ENCODE measurements around the gene DTD2.

DTD2 gene

DNA sequence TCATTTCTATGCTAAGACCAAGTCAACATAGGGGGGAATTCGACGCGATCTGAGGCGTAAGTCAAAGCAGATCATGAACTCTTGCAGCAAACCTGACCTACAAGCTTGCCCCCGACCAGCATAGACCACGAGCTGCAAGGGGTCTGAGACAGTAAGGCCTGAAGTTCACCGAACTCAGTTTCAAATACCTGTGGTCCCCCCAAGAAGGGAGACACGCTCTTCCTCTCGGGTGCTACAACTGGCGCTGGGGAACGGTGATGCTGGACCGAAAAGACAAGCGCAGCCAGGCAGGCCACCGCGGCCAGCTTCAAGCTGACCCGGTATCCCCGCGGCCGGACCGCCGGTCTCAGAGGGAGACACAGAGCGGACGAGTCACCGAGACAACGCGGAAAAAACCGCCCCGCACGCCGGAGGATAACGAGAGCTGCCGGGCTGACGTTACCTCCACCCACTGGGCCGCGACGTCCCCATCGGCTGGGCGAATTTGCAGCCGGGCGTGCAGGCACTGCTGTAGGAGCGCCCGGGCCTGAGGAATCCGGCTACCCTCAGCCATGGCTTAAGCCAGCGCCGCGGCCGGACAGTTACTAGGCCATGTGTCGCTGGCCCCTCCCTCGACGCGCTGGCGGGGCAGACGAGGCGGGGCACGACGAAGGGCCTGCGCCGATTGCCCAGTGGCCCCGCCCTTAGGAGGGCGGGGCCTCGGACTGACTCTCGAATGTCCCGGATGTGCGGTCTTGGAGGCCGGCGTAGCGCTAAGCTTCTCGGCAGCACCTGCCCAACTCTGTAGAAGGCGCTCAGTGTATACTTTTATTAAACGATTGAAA is at the start of gene DTD2 (continued):
- TF ChIP-seq, protein P1, sequence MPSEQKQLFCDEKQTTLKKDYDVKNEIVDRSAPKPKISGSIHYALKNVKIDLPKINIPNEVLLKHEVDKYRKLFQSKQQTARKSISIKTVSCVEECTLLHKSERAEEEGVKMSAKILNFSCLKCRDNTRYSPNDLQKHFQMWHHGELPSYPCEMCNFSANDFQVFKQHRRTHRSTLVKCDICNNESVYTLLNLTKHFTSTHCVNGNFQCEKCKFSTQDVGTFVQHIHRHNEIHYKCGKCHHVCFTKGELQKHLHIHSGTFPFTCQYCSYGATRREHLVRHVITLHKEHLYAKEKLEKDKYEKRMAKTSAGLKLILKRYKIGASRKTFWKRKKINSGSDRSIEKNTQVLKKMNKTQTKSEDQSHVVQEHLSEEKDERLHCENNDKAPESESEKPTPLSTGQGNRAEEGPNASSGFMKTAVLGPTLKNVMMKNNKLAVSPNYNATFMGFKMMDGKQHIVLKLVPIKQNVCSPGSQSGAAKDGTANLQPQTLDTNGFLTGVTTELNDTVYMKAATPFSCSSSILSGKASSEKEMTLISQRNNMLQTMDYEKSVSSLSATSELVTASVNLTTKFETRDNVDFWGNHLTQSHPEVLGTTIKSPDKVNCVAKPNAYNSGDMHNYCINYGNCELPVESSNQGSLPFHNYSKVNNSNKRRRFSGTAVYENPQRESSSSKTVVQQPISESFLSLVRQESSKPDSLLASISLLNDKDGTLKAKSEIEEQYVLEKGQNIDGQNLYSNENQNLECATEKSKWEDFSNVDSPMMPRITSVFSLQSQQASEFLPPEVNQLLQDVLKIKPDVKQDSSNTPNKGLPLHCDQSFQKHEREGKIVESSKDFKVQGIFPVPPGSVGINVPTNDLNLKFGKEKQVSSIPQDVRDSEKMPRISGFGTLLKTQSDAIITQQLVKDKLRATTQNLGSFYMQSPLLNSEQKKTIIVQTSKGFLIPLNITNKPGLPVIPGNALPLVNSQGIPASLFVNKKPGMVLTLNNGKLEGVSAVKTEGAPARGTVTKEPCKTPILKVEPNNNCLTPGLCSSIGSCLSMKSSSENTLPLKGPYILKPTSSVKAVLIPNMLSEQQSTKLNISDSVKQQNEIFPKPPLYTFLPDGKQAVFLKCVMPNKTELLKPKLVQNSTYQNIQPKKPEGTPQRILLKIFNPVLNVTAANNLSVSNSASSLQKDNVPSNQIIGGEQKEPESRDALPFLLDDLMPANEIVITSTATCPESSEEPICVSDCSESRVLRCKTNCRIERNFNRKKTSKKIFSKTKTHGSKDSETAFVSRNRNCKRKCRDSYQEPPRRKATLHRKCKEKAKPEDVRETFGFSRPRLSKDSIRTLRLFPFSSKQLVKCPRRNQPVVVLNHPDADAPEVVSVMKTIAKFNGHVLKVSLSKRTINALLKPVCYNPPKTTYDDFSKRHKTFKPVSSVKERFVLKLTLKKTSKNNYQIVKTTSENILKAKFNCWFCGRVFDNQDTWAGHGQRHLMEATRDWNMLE (tag by site-specific recombination; conservative IDR thresholded peaks at IDR 0.05; ENCODE audit: low read depth), result no peak
- TF ChIP-seq, protein P2, sequence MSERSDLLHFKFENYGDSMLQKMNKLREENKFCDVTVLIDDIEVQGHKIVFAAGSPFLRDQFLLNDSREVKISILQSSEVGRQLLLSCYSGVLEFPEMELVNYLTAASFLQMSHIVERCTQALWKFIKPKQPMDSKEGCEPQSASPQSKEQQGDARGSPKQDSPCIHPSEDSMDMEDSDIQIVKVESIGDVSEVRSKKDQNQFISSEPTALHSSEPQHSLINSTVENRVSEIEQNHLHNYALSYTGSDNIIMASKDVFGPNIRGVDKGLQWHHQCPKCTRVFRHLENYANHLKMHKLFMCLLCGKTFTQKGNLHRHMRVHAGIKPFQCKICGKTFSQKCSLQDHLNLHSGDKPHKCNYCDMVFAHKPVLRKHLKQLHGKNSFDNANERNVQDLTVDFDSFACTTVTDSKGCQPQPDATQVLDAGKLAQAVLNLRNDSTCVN (tag by site-specific recombination; optimal IDR thresholded peaks at IDR 0.05), result peak; percentile 67
- TF ChIP-seq ZNF624 (tag by site-specific recombination; IDR thresholded peaks at IDR 0.05) (no peak), ZXDB (tag by site-specific recombination; IDR thresholded peaks at IDR 0.05) (peak; percentile 82; the same call in 1 of the 2 replicates), ZNF404 (tag by site-specific recombination; IDR thresholded peaks at IDR 0.05) (no peak), HOXD13 (CRISPR knock-in tag; IDR thresholded peaks at IDR 0.05; ENCODE audit: borderline replicate concordance) (no peak), ZBTB20 (tag by site-specific recombination; IDR thresholded peaks at IDR 0.05) (peak; percentile 71), ZNF19 (tag by site-specific recombination; IDR thresholded peaks at IDR 0.05; ENCODE audit: low read depth) (no peak), ZNF747 (tag by site-specific recombination; IDR thresholded peaks at IDR 0.05) (no peak), ZNF174 (tag by site-specific recombination; IDR thresholded peaks at IDR 0.05) (no peak), KLF9 (tag by site-specific recombination; IDR thresholded peaks at IDR 0.05; ENCODE audit: low read depth) (peak; percentile 46), KLF7 (tag by site-specific recombination; IDR thresholded peaks at IDR 0.05; ENCODE audit: borderline replicate concordance) (no peak; the same call in 1 of the 2 replicates), GLIS2 (tag by site-specific recombination; IDR thresholded peaks at IDR 0.05) (no peak), ZNF776 (tag by site-specific recombination; IDR thresholded peaks at IDR 0.05; ENCODE audit: borderline replicate concordance) (no peak), ZBTB48 (tag by site-specific recombination; IDR thresholded peaks at IDR 0.05) (0 out of 2 replicates have a peak, but pooled peaks have one; percentile 46), SP2 (tag by site-specific recombination; IDR thresholded peaks at IDR 0.05) (peak; percentile 87), ZNF274 (IDR thresholded peaks at IDR 0.05; ENCODE audit: low read length) (no peak), ZNF274 (tag by site-specific recombination; IDR thresholded peaks at IDR 0.05; ENCODE audit: borderline replicate concordance) (no peak), ZIC2 (tag by site-specific recombination; IDR thresholded peaks at IDR 0.05) (no peak), ZNF335 (tag by site-specific recombination; conservative IDR thresholded peaks at IDR 0.05) (peak; percentile 99), ZNF76 (tag by site-specific recombination; IDR thresholded peaks at IDR 0.05; ENCODE audit: borderline replicate concordance, low read depth) (no peak), ZNF23 (tag by site-specific recombination; IDR thresholded peaks at IDR 0.05; ENCODE audit: borderline replicate concordance) (no peak)
- TF ChIP-seq, protein P3, sequence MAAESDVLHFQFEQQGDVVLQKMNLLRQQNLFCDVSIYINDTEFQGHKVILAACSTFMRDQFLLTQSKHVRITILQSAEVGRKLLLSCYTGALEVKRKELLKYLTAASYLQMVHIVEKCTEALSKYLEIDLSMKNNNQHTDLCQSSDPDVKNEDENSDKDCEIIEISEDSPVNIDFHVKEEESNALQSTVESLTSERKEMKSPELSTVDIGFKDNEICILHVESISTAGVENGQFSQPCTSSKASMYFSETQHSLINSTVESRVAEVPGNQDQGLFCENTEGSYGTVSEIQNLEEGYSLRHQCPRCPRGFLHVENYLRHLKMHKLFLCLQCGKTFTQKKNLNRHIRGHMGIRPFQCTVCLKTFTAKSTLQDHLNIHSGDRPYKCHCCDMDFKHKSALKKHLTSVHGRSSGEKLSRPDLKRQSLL (tag by site-specific recombination; IDR thresholded peaks at IDR 0.05), result no peak
- TF ChIP-seq, protein P4, sequence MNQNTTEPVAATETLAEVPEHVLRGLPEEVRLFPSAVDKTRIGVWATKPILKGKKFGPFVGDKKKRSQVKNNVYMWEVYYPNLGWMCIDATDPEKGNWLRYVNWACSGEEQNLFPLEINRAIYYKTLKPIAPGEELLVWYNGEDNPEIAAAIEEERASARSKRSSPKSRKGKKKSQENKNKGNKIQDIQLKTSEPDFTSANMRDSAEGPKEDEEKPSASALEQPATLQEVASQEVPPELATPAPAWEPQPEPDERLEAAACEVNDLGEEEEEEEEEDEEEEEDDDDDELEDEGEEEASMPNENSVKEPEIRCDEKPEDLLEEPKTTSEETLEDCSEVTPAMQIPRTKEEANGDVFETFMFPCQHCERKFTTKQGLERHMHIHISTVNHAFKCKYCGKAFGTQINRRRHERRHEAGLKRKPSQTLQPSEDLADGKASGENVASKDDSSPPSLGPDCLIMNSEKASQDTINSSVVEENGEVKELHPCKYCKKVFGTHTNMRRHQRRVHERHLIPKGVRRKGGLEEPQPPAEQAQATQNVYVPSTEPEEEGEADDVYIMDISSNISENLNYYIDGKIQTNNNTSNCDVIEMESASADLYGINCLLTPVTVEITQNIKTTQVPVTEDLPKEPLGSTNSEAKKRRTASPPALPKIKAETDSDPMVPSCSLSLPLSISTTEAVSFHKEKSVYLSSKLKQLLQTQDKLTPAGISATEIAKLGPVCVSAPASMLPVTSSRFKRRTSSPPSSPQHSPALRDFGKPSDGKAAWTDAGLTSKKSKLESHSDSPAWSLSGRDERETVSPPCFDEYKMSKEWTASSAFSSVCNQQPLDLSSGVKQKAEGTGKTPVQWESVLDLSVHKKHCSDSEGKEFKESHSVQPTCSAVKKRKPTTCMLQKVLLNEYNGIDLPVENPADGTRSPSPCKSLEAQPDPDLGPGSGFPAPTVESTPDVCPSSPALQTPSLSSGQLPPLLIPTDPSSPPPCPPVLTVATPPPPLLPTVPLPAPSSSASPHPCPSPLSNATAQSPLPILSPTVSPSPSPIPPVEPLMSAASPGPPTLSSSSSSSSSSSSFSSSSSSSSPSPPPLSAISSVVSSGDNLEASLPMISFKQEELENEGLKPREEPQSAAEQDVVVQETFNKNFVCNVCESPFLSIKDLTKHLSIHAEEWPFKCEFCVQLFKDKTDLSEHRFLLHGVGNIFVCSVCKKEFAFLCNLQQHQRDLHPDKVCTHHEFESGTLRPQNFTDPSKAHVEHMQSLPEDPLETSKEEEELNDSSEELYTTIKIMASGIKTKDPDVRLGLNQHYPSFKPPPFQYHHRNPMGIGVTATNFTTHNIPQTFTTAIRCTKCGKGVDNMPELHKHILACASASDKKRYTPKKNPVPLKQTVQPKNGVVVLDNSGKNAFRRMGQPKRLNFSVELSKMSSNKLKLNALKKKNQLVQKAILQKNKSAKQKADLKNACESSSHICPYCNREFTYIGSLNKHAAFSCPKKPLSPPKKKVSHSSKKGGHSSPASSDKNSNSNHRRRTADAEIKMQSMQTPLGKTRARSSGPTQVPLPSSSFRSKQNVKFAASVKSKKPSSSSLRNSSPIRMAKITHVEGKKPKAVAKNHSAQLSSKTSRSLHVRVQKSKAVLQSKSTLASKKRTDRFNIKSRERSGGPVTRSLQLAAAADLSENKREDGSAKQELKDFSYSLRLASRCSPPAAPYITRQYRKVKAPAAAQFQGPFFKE (tag by site-specific recombination; IDR thresholded peaks at IDR 0.05; ENCODE audit: borderline replicate concordance), result no peak
- TF ChIP-seq, protein P5, sequence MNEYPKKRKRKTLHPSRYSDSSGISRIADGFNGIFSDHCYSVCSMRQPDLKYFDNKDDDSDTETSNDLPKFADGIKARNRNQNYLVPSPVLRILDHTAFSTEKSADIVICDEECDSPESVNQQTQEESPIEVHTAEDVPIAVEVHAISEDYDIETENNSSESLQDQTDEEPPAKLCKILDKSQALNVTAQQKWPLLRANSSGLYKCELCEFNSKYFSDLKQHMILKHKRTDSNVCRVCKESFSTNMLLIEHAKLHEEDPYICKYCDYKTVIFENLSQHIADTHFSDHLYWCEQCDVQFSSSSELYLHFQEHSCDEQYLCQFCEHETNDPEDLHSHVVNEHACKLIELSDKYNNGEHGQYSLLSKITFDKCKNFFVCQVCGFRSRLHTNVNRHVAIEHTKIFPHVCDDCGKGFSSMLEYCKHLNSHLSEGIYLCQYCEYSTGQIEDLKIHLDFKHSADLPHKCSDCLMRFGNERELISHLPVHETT (tag by site-specific recombination; IDR thresholded peaks at IDR 0.05), result 0 out of 2 replicates have a peak, but pooled peaks have one; percentile 23
